GM12878 (cell line): ENCODE measurements around the gene DEPDC1B. TPM values are rescaled to one million over a fixed set of nuclear protein-coding genes. Genes with fewer than 3 reads are reported as not detected.

ENCODE experiments used
- ATAC-seq: fragments of 200-7000 bp; cut with Tn5 transposase; 3 replicates; pipeline ENCODE4 v1.9.1; 2020; ENCODE audit warnings: mild to moderate bottlenecking, moderate library complexity
- BruUV-seq: library from RNA; stranded (reverse); fragments of 400-500 nt; replicated peaks from 2 replicates; lab custom pipeline; 2021; lab: Mats Ljungman, UMichigan
- CTCF ChIA-PET: fragments of 300-600 bp; sonication (Branson Sonifier 250); formaldehyde crosslinking; extraction: SDS; loops from one replicate; lab custom pipeline; 2021; ENCODE audit warnings: inconsistent platforms; lab: Yijun Ruan, JAX
- POLR2A ChIA-PET: fragments of 350-600 bp; formaldehyde crosslinking; extraction: SDS; loops from one replicate; lab custom pipeline; 2021; ENCODE audit warnings: inconsistent platforms; lab: Charles Lee
- RAD21 ChIA-PET: fragments of 300-600 bp; sonication (Branson Sonifier 250); formaldehyde crosslinking; loops from one replicate; lab custom pipeline; 2023; ENCODE audit warnings: antibody characterized with exemption; ENCODE audit not compliant: unreplicated experiment; lab: Charles Lee
- SMC1A ChIA-PET: fragments of 300-600 bp; sonication (Branson Sonifier 250); formaldehyde crosslinking; loops from one replicate; lab custom pipeline; 2023; ENCODE audit not compliant: unreplicated experiment, uncharacterized antibody; lab: Charles Lee
- DNase-seq: peaks from one replicate; pipeline ENCODE4 v3.0.0-alpha.2; 2011; ENCODE audit warnings: low read depth, low spot score
- FAIRE-seq: peaks from 3 replicates; lab custom pipeline; 2011; peaks lifted over from hg19 to GRCh38; lab: Jason Lieb, UNC
- H2AFZ ChIP-seq: 2 replicates; pipeline ENCODE4 v1.6.0; 2011; ENCODE audit warnings: low read depth, low read length, control low read depth; ENCODE audit not compliant: control insufficient read depth
- H3K27ac ChIP-seq: 2 replicates; pipeline ENCODE4 v1.5.1; 2011; ENCODE audit warnings: control low read depth; ENCODE audit not compliant: control insufficient read depth, insufficient read depth
- H3K27me3 ChIP-seq, 2 experiments: replicated peaks in 1 of 2; 2 replicates each; pipeline versions ENCODE4 v1.6.0 to v1.6.1; 2011; ENCODE audit warnings: low read length in 1 of 2; ENCODE audit not compliant: control insufficient read depth in 2 of 2, insufficient read depth in 2 of 2
- H3K36me3 ChIP-seq, 2 experiments: 2 replicates each; pipeline ENCODE4 v1.5.1; 2011; ENCODE audit warnings: low read length in 1 of 2; ENCODE audit not compliant: control insufficient read depth in 2 of 2, insufficient read depth in 2 of 2
- H3K4me1 ChIP-seq: 2 replicates; pipeline ENCODE4 v1.6.1; 2011; ENCODE audit warnings: mild to moderate bottlenecking, low read length, moderate library complexity, mixed read lengths; ENCODE audit not compliant: control insufficient read depth, insufficient read depth
- H3K4me2 ChIP-seq: 2 replicates; pipeline ENCODE4 v1.6.0; 2011; ENCODE audit warnings: control low read depth; ENCODE audit not compliant: control insufficient read depth, insufficient read depth
- H3K4me3 ChIP-seq: fragments of 200-600 bp; sonication (generic); 2 replicates; pipeline ENCODE4 v1.5.1; 2016
- H3K79me2 ChIP-seq: 2 replicates; pipeline ENCODE4 v1.6.0; 2011; ENCODE audit warnings: low read length; ENCODE audit not compliant: control insufficient read depth, insufficient read depth
- H3K9ac ChIP-seq: 2 replicates; pipeline ENCODE4 v1.8.0; 2011; ENCODE audit warnings: low read length, control low read depth, mixed read lengths; ENCODE audit not compliant: control insufficient read depth, insufficient read depth
- H3K9me3 ChIP-seq: replicated peaks from 3 replicates; pipeline ENCODE4 v1.5.1; 2011; ENCODE audit warnings: mild to moderate bottlenecking, low read length; ENCODE audit not compliant: control insufficient read depth, insufficient read depth
- H4K20me1 ChIP-seq: 2 replicates; pipeline ENCODE4 v1.6.0; 2011; ENCODE audit not compliant: control insufficient read depth, insufficient read depth
- ESRRA ChIP-seq: IDR thresholded peaks from 2 replicates; pipeline ENCODE4 v1.6.1; 2012; ENCODE audit warnings: mild to moderate bottlenecking, low read length, improper control_type of control experiment
- MYB ChIP-seq: fragments of 150-350 bp; IDR thresholded peaks from 2 replicates; pipeline ENCODE4 v1.6.1; 2014; ENCODE audit warnings: mild to moderate bottlenecking, low read depth, low read length, borderline replicate concordance
- ZNF384 ChIP-seq: IDR thresholded peaks from 2 replicates; pipeline ENCODE4 v1.6.1; 2012; ENCODE audit warnings: low read depth, mild to moderate bottlenecking, low read length, improper control_type of control experiment, borderline replicate concordance
- WGBS: methylation state at CpG from one replicate; pipeline ENCODE4 v1.1.6; 2016; ENCODE audit warnings: low lambda C conversion rate; ENCODE audit not compliant: insufficient replicate concordance, insufficient coverage; ENCODE audit errors: missing lambda C conversion rate; 5-methylcytosine and 5-hydroxymethylcytosine counted together
- in situ Hi-C: fragments of 300-500 bp; cut with MboI; formaldehyde crosslinking; loops from 9 replicates; pipeline ENCODE4 v1.14.3; 2018; ENCODE audit warnings: mixed read lengths
- intact Hi-C: fragments of 100-400 bp; cut with micrococcal nuclease; formaldehyde crosslinking; loops from one replicate; pipeline ENCODE4 v1.14.2; 2022; ENCODE audit not compliant: unreplicated experiment
- polyA plus RNA-seq, 11 experiments: library from polyadenylated mRNA; depleted of rRNA in 4 of 11; unstranded in 6 of 11; stranded (reverse) in 5 of 11; fragments of >200 nt; fragmentation: Nextera tagmentation in 4 of 11; fragmentation: Illumina TruSeq in 1 of 11; extraction: Ambion mirVana in 4 of 11; extraction: Trizol in 1 of 11; gene quantifications; 1 replicate in 1 of 11; 2 replicates in 10 of 11; pipeline versions ENCODE4 v1.2.1 to v1.2.3, GENCODE V29; 2011 to 2016; ENCODE audit warnings: inconsistent platforms in 2 of 11, missing spikeins in 2 of 11, low read depth in 1 of 11
- total RNA-seq, 4 experiments: library from RNA; depleted of rRNA in 3 of 4; stranded (reverse); fragments of >200 nt in 3 of 4; fragmentation: Illumina TruSeq in 1 of 4; extraction: Trizol in 1 of 4; gene quantifications; 2 replicates each; pipeline versions ENCODE4 v1.2.1 to v1.2.3, GENCODE V29; 2013 to 2021
- TF ChIP-seq, protein P1 (sequence below): fragments of 450-650 bp; IDR thresholded peaks from 2 replicates; pipeline ENCODE4 v1.6.1; 2017; ENCODE audit warnings: mild to moderate bottlenecking, moderate library complexity

The DEPDC1B gene
- total and polyA plus RNA-seq, 10 of the 15 experiments (the other 5 are each of a cell fraction or from before 2014, with no cell fraction given) = 29.7 to 56.5 (median 35.5) TPM

- TF ChIP-seq, protein P1, sequence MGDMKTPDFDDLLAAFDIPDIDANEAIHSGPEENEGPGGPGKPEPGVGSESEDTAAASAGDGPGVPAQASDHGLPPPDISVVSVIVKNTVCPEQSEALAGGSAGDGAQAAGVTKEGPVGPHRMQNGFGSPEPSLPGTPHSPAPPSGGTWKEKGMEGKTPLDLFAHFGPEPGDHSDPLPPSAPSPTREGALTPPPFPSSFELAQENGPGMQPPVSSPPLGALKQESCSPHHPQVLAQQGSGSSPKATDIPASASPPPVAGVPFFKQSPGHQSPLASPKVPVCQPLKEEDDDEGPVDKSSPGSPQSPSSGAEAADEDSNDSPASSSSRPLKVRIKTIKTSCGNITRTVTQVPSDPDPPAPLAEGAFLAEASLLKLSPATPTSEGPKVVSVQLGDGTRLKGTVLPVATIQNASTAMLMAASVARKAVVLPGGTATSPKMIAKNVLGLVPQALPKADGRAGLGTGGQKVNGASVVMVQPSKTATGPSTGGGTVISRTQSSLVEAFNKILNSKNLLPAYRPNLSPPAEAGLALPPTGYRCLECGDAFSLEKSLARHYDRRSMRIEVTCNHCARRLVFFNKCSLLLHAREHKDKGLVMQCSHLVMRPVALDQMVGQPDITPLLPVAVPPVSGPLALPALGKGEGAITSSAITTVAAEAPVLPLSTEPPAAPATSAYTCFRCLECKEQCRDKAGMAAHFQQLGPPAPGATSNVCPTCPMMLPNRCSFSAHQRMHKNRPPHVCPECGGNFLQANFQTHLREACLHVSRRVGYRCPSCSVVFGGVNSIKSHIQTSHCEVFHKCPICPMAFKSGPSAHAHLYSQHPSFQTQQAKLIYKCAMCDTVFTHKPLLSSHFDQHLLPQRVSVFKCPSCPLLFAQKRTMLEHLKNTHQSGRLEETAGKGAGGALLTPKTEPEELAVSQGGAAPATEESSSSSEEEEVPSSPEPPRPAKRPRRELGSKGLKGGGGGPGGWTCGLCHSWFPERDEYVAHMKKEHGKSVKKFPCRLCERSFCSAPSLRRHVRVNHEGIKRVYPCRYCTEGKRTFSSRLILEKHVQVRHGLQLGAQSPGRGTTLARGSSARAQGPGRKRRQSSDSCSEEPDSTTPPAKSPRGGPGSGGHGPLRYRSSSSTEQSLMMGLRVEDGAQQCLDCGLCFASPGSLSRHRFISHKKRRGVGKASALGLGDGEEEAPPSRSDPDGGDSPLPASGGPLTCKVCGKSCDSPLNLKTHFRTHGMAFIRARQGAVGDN = no peak
These were observed 44.7 kb upstream of the DEPDC1B start (continued) for GRCh38 chr5:60744682-60745081.

DNA sequence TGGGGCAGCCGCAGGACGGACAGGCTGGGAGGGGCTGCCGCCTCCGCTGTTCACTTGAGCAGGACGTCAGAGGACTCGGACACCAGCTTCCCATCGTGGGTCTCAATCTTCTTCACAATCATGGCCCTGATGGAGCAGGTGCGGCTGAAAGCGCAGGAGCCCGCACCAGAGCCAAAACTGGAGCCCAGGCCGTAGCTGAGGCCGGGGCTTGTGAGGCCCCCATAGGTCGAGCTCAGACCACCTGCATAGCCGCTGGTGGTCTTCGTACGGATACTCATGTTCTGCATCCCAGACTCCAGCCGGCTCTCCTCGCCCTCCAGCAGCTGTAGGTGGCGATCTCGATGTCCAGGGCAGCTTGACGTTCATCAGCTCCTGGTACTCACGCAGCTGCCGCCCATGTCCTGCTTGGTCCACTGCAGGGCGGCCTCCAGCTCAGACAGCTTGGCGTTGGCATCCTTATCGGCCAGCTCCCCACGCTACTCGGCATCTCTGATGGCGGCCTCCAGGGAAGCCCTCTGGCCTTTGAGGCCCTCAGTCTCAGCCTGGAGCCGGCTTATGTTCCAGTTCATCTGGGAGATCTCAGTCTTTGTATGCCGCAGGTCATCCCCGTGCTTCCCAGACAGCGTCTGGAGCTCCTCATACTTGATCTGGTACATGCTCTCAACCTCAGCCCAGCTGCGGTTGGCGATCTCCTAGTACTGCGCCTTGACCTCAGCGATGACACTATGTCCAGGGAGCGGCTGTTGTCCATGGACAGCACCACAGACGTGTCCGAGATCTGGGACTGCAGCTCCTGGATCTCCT is 43.7 kb upstream of the DEPDC1B start:
- intact Hi-C loops = no loop called here
- Histone ChIP-seq H3K4me1 (no peaks in the 10 kb centered on the region), H3K4me2 (no peak overlapping the region), H3K9me3 (peaks cover 3% of the 10 kb centered on the region; the same call in 2 of the 3 replicates), H3K4me3 (no peak overlapping the region), H3K27ac (no peak overlapping the region), H3K79me2 (no peaks in the 10 kb centered on the region), H4K20me1 (no peaks in the 10 kb centered on the region), H2AFZ (no peak overlapping the region), H3K36me3 (no peaks in the 10 kb centered on the region), H3K27me3 (no peaks in the 10 kb centered on the region), H3K9ac (no peak overlapping the region)
- WGBS = 73% methylated on average over 40 of the region's 40 CpGs
- ATAC-seq = no peak
- ChIA-PET POLR2A (interaction anchor here (0.6 kb wide), 1 partner anchor 260 kb away, joined by 3 read pairs; no protein-coding TSS in a partner anchor), SMC1A (no interaction called here), CTCF (no interaction called here), RAD21 (no interaction called here)
- in situ Hi-C loops = no loop called here
- no TSS peak for BruUV-seq
- TF ChIP-seq ZNF384 = no peak
- TF ChIP-seq ESRRA = no peak
- TF ChIP-seq MYB = no peak
- no peak for DNase-seq
- no peak for FAIRE-seq
